Hippocampal formation (tissue), 2 donors: ENCODE data around the gene FOXD4L5.
"Not testable (repeated sequence)": the region's sequence is repeated elsewhere in the genome, so short reads cannot be mapped to it uniquely, and the experiment has no call there.

Source experiments
- DNase-seq, 2 donors: peaks; one replicate each; lab custom pipeline; 2025; lab: John Stamatoyannopoulos, UW

FOXD4L5 gene

DNA sequence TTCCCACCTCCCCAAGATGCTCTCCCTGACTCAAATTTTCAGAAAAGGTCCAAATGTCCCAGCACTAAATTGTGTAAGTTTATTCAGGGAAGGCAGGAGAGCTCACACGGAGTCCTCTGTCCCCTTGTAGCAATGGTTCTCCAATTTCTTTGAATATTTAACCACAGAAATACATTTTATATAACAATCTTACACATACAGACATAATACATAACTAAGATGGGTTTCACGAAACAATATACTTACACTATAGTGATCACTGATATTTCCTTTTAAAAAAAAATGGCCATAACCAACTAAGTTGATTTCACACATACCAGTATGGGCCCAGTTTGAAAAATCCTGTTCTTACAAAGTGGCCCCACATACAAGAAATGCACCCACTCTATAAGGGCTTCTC is at the start of gene FOXD4L5:
FOXD4L5 (minus strand) TSS at position 101 of the 400 bp plus-strand sequence. CDS start 832 bp downstream, outside the sequence.
- DNase-seq, result not testable (repeated sequence)

DNA sequence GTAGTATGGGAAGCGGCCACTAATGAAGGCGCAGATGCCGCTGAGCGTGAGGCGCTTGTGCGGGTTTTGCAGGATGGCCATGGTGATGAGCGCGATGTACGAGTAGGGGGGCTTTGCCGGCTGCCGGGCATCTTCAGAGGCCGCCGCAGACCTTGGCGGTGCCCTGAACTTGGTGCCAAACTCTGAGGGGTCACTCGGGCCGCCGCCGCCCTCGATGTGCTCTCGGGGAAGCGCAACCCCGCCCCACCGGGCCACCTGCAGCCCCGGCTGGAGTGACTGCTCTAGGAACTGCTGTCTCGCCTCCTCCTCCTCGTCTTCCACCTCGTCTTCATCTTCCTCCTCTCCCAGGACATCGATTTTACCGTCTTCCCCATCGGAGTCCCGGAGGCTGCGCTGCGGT is 1.1 kb downstream of the FOXD4L5 start:
- DNase-seq, result not testable (repeated sequence)

DNA sequence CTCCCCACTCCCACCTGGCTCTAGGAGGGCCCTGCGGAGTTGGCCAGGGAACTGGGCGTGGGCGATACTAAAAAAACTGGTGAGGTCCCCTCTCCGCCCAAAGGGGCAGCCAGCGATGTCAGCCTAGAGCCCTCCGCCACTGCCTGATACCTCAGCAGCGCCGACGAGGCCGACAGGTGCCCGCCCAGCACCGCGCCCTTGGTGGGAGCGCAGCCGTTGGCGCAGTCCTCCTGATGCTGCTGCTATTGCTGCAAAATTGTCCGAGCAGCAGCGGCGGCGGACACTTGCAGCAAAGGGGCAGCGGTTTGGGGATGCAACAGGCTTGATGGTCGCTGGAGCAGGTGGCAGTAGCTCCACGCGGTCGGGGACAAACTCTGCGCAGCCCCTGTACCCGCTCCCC is 2.0 kb downstream of the FOXD4L5 start:
- DNase-seq, result not testable (repeated sequence)
